Mucosa of descending colon (tissue), 3 donors: ENCODE data around the gene ACTL7A. TPM values are rescaled to one million over a fixed set of nuclear protein-coding genes. Genes with fewer than 3 reads are reported as not detected.
"Not testable (repeated sequence)": the region's sequence is repeated elsewhere in the genome, so short reads cannot be mapped to it uniquely, and the experiment has no call there.

Source experiments
- ATAC-seq: fragments of 200-7000 bp; cut with Tn5 transposase; one replicate; pipeline ENCODE4 v1.9.1; 2020; ENCODE audit warnings: mild to moderate bottlenecking, moderate library complexity
- DNase-seq, 3 donors: peaks; one replicate each; pipeline ENCODE4 v3.0.0-alpha.2; 2020
- H3K36me3 ChIP-seq: fragments of 200-600 bp; one replicate; pipeline ENCODE4 v1.8.0; 2021; ENCODE audit warnings: low read depth, mild to moderate bottlenecking
- H3K4me1 ChIP-seq: fragments of 200-600 bp; one replicate; pipeline ENCODE4 v1.8.0; 2021; ENCODE audit warnings: low read depth, mild to moderate bottlenecking
- H3K4me3 ChIP-seq: fragments of 200-600 bp; one replicate; pipeline ENCODE4 v1.8.0; 2021; ENCODE audit warnings: mild to moderate bottlenecking
- H3K9me3 ChIP-seq: fragments of 200-600 bp; one replicate; pipeline ENCODE4 v1.8.0; 2021; ENCODE audit warnings: mild to moderate bottlenecking
- CTCF ChIP-seq: fragments of 200-600 bp; IDR thresholded peaks from one replicate; pipeline ENCODE4 v1.8.0; 2022; ENCODE audit warnings: antibody characterized with exemption, mild to moderate bottlenecking
- intact Hi-C, 2 donors: fragments of 100-400 bp; cut with DNase I in 1 of 2; cut with micrococcal nuclease in 1 of 2; formaldehyde crosslinking; loops; one replicate each; pipeline versions ENCODE4 v1.11.0 to v1.11.1; 2022; cut with DNase I, micrococcal nuclease
- total RNA-seq, 3 donors: library from RNA; stranded (reverse); fragmentation: NEBNext Ultra II Directional in 2 of 3; extraction: Animal tissue kit (Norgen Biotek cat#: 25700) in 2 of 3; gene quantifications; one replicate each; pipeline versions ENCODE4 v1.2.1 to v1.2.4, GENCODE V29; 2021 to 2023
- donor health status: DM: no; HTN: no; CAD: no; lungs with moderate emphysema.
- donor health status: DM: no; HTN: no; CAD: no.
- donor health status: DM: no; HTN: yes; CAD: no.

The ACTL7A gene
- total RNA-seq, 3 donors from 2014 or later, result not detected

- Histone ChIP-seq H3K4me3 (no peak overlapping the region), H3K4me1 (no peaks in the 10 kb centered on the region), H3K9me3 (no peaks in the 10 kb centered on the region), H3K36me3 (peaks cover 11% of the 10 kb centered on the region)
- TF ChIP-seq CTCF, result no peak
- DNase-seq, result no peak
- ATAC-seq, result no peak
- intact Hi-C loops, result no loop called here
Measured at GRCh38 chr9:108889649-108890067, 27.6 kb downstream of the ACTL7A start.

- intact Hi-C loops, result no loop called here
- no peaks in the 10 kb centered on the region for H3K9me3 ChIP-seq
- H3K36me3 ChIP-seq, result peaks cover 11% of the 10 kb centered on the region
Measured at GRCh38 chr9:108894225-108894997, 32.3 kb downstream of the ACTL7A start.

GRCh38 chr9:108897324-108898096 lies 35.4 kb downstream of the ACTL7A start:
- no peak for TF ChIP-seq CTCF
- Histone ChIP-seq H3K4me1 (no peaks in the 10 kb centered on the region), H3K9me3 (no peaks in the 10 kb centered on the region), H3K4me3 (no peak overlapping the region), H3K36me3 (no peaks in the 10 kb centered on the region)
- no peak for ATAC-seq
- DNase-seq, result no peak
- intact Hi-C loops, result no loop called here

More at GRCh38 chr9:108894225-108894997, 32.3 kb downstream of the ACTL7A start:
- DNase-seq (no peak), ATAC-seq (no peak)
- TF ChIP-seq CTCF, result no peak
- Histone ChIP-seq H3K4me3 (no peak overlapping the region), H3K4me1 (no peaks in the 10 kb centered on the region)

GRCh38 chr9:108899023-108899695 lies 37.1 kb downstream of the ACTL7A start:
- intact Hi-C loops, H3K4me3 ChIP-seq, DNase-seq, H3K9me3 ChIP-seq, ATAC-seq, H3K4me1 ChIP-seq, H3K36me3 ChIP-seq: not testable (repeated sequence)

GRCh38 chr9:108900176-108900575 lies 38.1 kb downstream of the ACTL7A start:
- Histone ChIP-seq H3K9me3 (no peaks in the 10 kb centered on the region), H3K4me1 (no peaks in the 10 kb centered on the region), H3K4me3 (no peak overlapping the region), H3K36me3 (no peaks in the 10 kb centered on the region)
- intact Hi-C loops, result no loop called here
- no peak for TF ChIP-seq CTCF
- no peak for ATAC-seq
- no peak for DNase-seq
